ENCODE measurements around the gene PACRG.
"Not testable (repeated sequence)": the region's sequence is repeated elsewhere in the genome, so short reads cannot be mapped to it uniquely, and the experiment has no call there.

PACRG gene

GRCh38 chr6:162727322-162728182, at the start of gene PACRG, which contains the start of gene PRKN:
PACRG (plus strand) TSS chr6:162727974.
PRKN (minus strand) TSS chr6:162727766.
- peak; percentile 96 to 97 for DNase-seq (ENCODE audit: low read depth in 2 of 2)

GRCh38 chr6:162678896-162679295, 48.9 kb upstream of the PACRG start:
- DNase-seq (ENCODE audit: low read depth in 2 of 2), result not testable (repeated sequence)

- DNase-seq (ENCODE audit: low read depth in 2 of 2), result no peak
Observed at GRCh38 chr6:162679681-162680080, 48.1 kb upstream of the PACRG start.

GRCh38 chr6:162680367-162680766, 47.4 kb upstream of the PACRG start:
- DNase-seq (ENCODE audit: low read depth in 2 of 2), result no peak

GRCh38 chr6:162680871-162681270, 46.9 kb upstream of the PACRG start:
- no peak for DNase-seq (ENCODE audit: low read depth in 2 of 2)

GRCh38 chr6:162681447-162681846, 46.3 kb upstream of the PACRG start:
- DNase-seq (ENCODE audit: low read depth in 2 of 2), result no peak

GRCh38 chr6:162683135-162683534, 44.6 kb upstream of the PACRG start:
- DNase-seq (ENCODE audit: low read depth in 2 of 2), result no peak

- DNase-seq (ENCODE audit: low read depth in 2 of 2), result no peak
Observed at GRCh38 chr6:162684052-162684451, 43.7 kb upstream of the PACRG start.

- no peak for DNase-seq (ENCODE audit: low read depth in 2 of 2)
Observed at GRCh38 chr6:162684961-162685360, 42.8 kb upstream of the PACRG start.

GRCh38 chr6:162685586-162685985, 42.2 kb upstream of the PACRG start:
- DNase-seq (ENCODE audit: low read depth in 2 of 2), result no peak

GRCh38 chr6:162688751-162689345, 38.9 kb upstream of the PACRG start:
- DNase-seq (ENCODE audit: low read depth in 2 of 2), result no peak

- no peak for DNase-seq (ENCODE audit: low read depth in 2 of 2)
Observed at GRCh38 chr6:162690158-162690557, 37.6 kb upstream of the PACRG start.

GRCh38 chr6:162697872-162698403, 29.8 kb upstream of the PACRG start:
- no peak for DNase-seq (ENCODE audit: low read depth in 2 of 2)

- DNase-seq (ENCODE audit: low read depth in 2 of 2), result no peak
Observed at GRCh38 chr6:162698440-162698839, 29.3 kb upstream of the PACRG start.

- no peak for DNase-seq (ENCODE audit: low read depth in 2 of 2)
Observed at GRCh38 chr6:162699961-162700360, 27.8 kb upstream of the PACRG start.

GRCh38 chr6:162700966-162701365, 26.8 kb upstream of the PACRG start:
- no peak for DNase-seq (ENCODE audit: low read depth in 2 of 2)

GRCh38 chr6:162701551-162701950, 26.2 kb upstream of the PACRG start:
- DNase-seq (ENCODE audit: low read depth in 2 of 2), result no peak

GRCh38 chr6:162702446-162702845, 25.3 kb upstream of the PACRG start:
- no peak for DNase-seq (ENCODE audit: low read depth in 2 of 2)

GRCh38 chr6:162704001-162704400, 23.8 kb upstream of the PACRG start:
- DNase-seq (ENCODE audit: low read depth in 2 of 2), result no peak

GRCh38 chr6:162705736-162706135, 22.0 kb upstream of the PACRG start:
- no peak for DNase-seq (ENCODE audit: low read depth in 2 of 2)

GRCh38 chr6:162706232-162706631, 21.5 kb upstream of the PACRG start:
- no peak for DNase-seq (ENCODE audit: low read depth in 2 of 2)

- no peak for DNase-seq (ENCODE audit: low read depth in 2 of 2)
Observed at GRCh38 chr6:162708971-162709370, 18.8 kb upstream of the PACRG start.

- DNase-seq (ENCODE audit: low read depth in 2 of 2), result no peak
Observed at GRCh38 chr6:162709431-162709830, 18.3 kb upstream of the PACRG start.
